H9 (cell line): ENCODE data around the gene ZIC4. TPM values are rescaled to one million over a fixed set of nuclear protein-coding genes. Genes with fewer than 3 reads are reported as not detected.

Experiments used
- DNase-seq: peaks from one replicate; pipeline ENCODE4 v3.0.0-alpha.2; 2017
- H2AFZ ChIP-seq: one replicate; pipeline ENCODE4 v1.6.1; 2013; ENCODE audit warnings: mild to moderate bottlenecking, low read length, control low read depth, moderate library complexity
- H2AK5ac ChIP-seq: 2 replicates; pipeline ENCODE4 v1.6.1; 2013; ENCODE audit warnings: low read length, control low read depth, mixed read lengths; ENCODE audit not compliant: insufficient read length
- H2BK120ac ChIP-seq: one replicate; pipeline ENCODE4 v1.6.1; 2013; ENCODE audit warnings: low read depth, mild to moderate bottlenecking, low read length, control low read depth, inconsistent platforms; ENCODE audit not compliant: poor library complexity, severe bottlenecking
- H2BK12ac ChIP-seq: 2 replicates; pipeline ENCODE4 v1.6.1; 2013; ENCODE audit warnings: low read length, control low read depth, mixed read lengths, low read depth; ENCODE audit not compliant: insufficient read length
- H2BK15ac ChIP-seq: 2 replicates; pipeline ENCODE4 v1.6.1; 2013; ENCODE audit warnings: low read depth, low read length, control low read depth
- H2BK20ac ChIP-seq: one replicate; pipeline ENCODE4 v1.6.1; 2013; ENCODE audit warnings: low read depth, mild to moderate bottlenecking, low read length, control low read depth, inconsistent platforms; ENCODE audit not compliant: poor library complexity, severe bottlenecking
- H2BK5ac ChIP-seq: 2 replicates; pipeline ENCODE4 v1.6.1; 2013; ENCODE audit warnings: low read length, control low read depth, mixed read lengths; ENCODE audit not compliant: insufficient read length
- H3K14ac ChIP-seq: 2 replicates; pipeline ENCODE4 v1.6.1; 2013; ENCODE audit warnings: low read length, control low read depth; ENCODE audit not compliant: insufficient read depth
- H3K18ac ChIP-seq: 2 replicates; pipeline ENCODE4 v1.6.1; 2013; ENCODE audit warnings: low read depth, mild to moderate bottlenecking, mixed read lengths, low read length, control low read depth; ENCODE audit not compliant: insufficient read length
- H3K23ac ChIP-seq: 2 replicates; pipeline ENCODE4 v1.6.1; 2013; ENCODE audit warnings: low read length, control low read depth, mixed read lengths, low read depth; ENCODE audit not compliant: insufficient read length
- H3K23me2 ChIP-seq: 2 replicates; pipeline ENCODE4 v1.6.1; 2013; ENCODE audit warnings: low read depth, mild to moderate bottlenecking, mixed read lengths, low read length, control low read depth; ENCODE audit not compliant: insufficient read length, poor library complexity, severe bottlenecking
- H3K27ac ChIP-seq: 2 replicates; pipeline ENCODE4 v1.5.1; 2013; ENCODE audit warnings: low read length, control low read depth, mixed read lengths, low read depth; ENCODE audit not compliant: insufficient read length
- H3K27me3 ChIP-seq: 2 replicates; pipeline ENCODE4 v1.6.1; 2013; ENCODE audit warnings: low read length, control low read depth, inconsistent platforms; ENCODE audit not compliant: insufficient read depth
- H3K4ac ChIP-seq: 2 replicates; pipeline ENCODE4 v1.6.1; 2013; ENCODE audit warnings: low read depth, mild to moderate bottlenecking, control low read depth, inconsistent platforms, low read length, moderate library complexity
- H3K4me1 ChIP-seq: 2 replicates; pipeline ENCODE4 v1.6.1; 2013; ENCODE audit warnings: low read length, control low read depth, inconsistent platforms; ENCODE audit not compliant: insufficient read depth
- H3K4me2 ChIP-seq: 2 replicates; pipeline ENCODE4 v1.6.1; 2013; ENCODE audit warnings: low read length, control low read depth, mixed read lengths; ENCODE audit not compliant: insufficient read length, insufficient read depth
- H3K56ac ChIP-seq: 2 replicates; pipeline ENCODE4 v1.6.1; 2013; ENCODE audit warnings: low read depth, mild to moderate bottlenecking, mixed read lengths, low read length, control low read depth; ENCODE audit not compliant: insufficient read length
- H3K79me1 ChIP-seq: 2 replicates; pipeline ENCODE4 v1.6.1; 2013; ENCODE audit warnings: low read depth, mild to moderate bottlenecking, moderate library complexity, low read length, control low read depth, inconsistent platforms; ENCODE audit not compliant: insufficient read depth, poor library complexity, severe bottlenecking
- H3K79me2 ChIP-seq: 2 replicates; pipeline ENCODE4 v1.6.1; 2013; ENCODE audit warnings: low read length, control low read depth, inconsistent platforms; ENCODE audit not compliant: insufficient read depth
- H3K9ac ChIP-seq: 2 replicates; pipeline ENCODE4 v1.6.1; 2013; ENCODE audit warnings: low read length, control low read depth, mixed read lengths; ENCODE audit not compliant: insufficient read length; ENCODE audit errors: extremely low read depth
- H3K9me3 ChIP-seq: one replicate; pipeline ENCODE4 v1.6.1; 2013; ENCODE audit warnings: low read depth, low read length, inconsistent platforms; ENCODE audit not compliant: control insufficient read depth
- H3T11ph ChIP-seq: one replicate; pipeline ENCODE4 v1.6.1; 2013; ENCODE audit warnings: mild to moderate bottlenecking, low read length, control low read depth, inconsistent platforms
- H4K20me1 ChIP-seq: one replicate; pipeline ENCODE4 v1.6.1; 2013; ENCODE audit not compliant: control insufficient read depth, insufficient read length, insufficient read depth
- H4K5ac ChIP-seq: 2 replicates; pipeline ENCODE4 v1.6.1; 2013; ENCODE audit warnings: low read depth, mild to moderate bottlenecking, mixed read lengths, low read length, control low read depth; ENCODE audit not compliant: insufficient read length
- H4K8ac ChIP-seq: replicated peaks from 2 replicates; pipeline ENCODE4 v1.6.1; 2013; ENCODE audit warnings: low read length, control low read depth, mixed read lengths, low read depth; ENCODE audit not compliant: insufficient read length
- H4K91ac ChIP-seq: 2 replicates; pipeline ENCODE4 v1.6.1; 2013; ENCODE audit warnings: low read depth, mild to moderate bottlenecking, moderate library complexity, mixed read lengths, low read length, control low read depth; ENCODE audit not compliant: insufficient read length
- H3K27ac Mint-ChIP-seq, 3 experiments: 2 replicates in 2 of 3; 3 replicates in 1 of 3; pipeline ENCODE4 v1.8.0; 2020 to 2021; ENCODE audit warnings: mixed read lengths in 3 of 3, mild to moderate bottlenecking in 1 of 3, moderate library complexity in 1 of 3
- H3K27me3 Mint-ChIP-seq: 2 replicates; pipeline ENCODE4 v1.8.0; 2021; ENCODE audit warnings: low read depth, mild to moderate bottlenecking, moderate library complexity, mixed read lengths
- H3K36me3 Mint-ChIP-seq, 3 experiments: 2 replicates in 2 of 3; 3 replicates in 1 of 3; pipeline ENCODE4 v1.8.0; 2020 to 2021; ENCODE audit warnings: low read depth in 3 of 3, mixed read lengths in 3 of 3; ENCODE audit not compliant: insufficient read depth in 1 of 3
- H3K4me1 Mint-ChIP-seq, 2 experiments: 2 replicates each; pipeline ENCODE4 v1.8.0; 2020; ENCODE audit warnings: mixed read lengths in 2 of 2
- H3K4me3 Mint-ChIP-seq, 2 experiments: 2 replicates in 1 of 2; 3 replicates in 1 of 2; pipeline ENCODE4 v1.8.0; 2020 to 2021; ENCODE audit warnings: mild to moderate bottlenecking in 2 of 2, mixed read lengths in 2 of 2, moderate library complexity in 1 of 2
- H3K9me3 Mint-ChIP-seq, 2 experiments: 2 replicates in 1 of 2; 3 replicates in 1 of 2; pipeline ENCODE4 v1.8.0; 2020; ENCODE audit warnings: mild to moderate bottlenecking in 2 of 2, mixed read lengths in 2 of 2, moderate library complexity in 1 of 2
- WGBS: extraction: QIAGEN DNeasy Blood & Tissue Kit; methylation state at CpG from one replicate; pipeline ENCODE4 v1.1.7; 2013; ENCODE audit warnings: missing lambda C conversion rate, low lambda C conversion rate, mixed read lengths; ENCODE audit not compliant: insufficient read length; ENCODE audit errors: extremely low coverage; 5-methylcytosine and 5-hydroxymethylcytosine counted together
- total RNA-seq: library from RNA; stranded (reverse); gene quantifications from 2 replicates; pipeline ENCODE4 v1.2.1, GENCODE V29; 2021
- TF ChIP-seq, protein P1 (sequence below): fragments of 200-600 bp; sonication (generic); conservative IDR thresholded peaks from 3 replicates; pipeline ENCODE4 v1.8.0; 2021; ENCODE audit warnings: antibody characterized with exemption, mild to moderate bottlenecking

ZIC4 gene
- total RNA-seq, 1 experiment from 2014 or later: not detected

GRCh38 chr3:147348976-147349375, 57.4 kb downstream of the ZIC4 start:
- no peak overlapping the region for H3K4me3 Mint-ChIP-seq
- Histone ChIP-seq H3K9me3 (no peaks in the 10 kb centered on the region), H2AK5ac (no peak overlapping the region), H3K79me2 (no peaks in the 10 kb centered on the region), H3K4ac (no peak overlapping the region), H2AFZ (no peak overlapping the region), H3K23me2 (no peaks in the 10 kb centered on the region), H3T11ph (no peak overlapping the region), H4K5ac (no peak overlapping the region), H3K18ac (no peak overlapping the region), H4K20me1 (no peaks in the 10 kb centered on the region), H3K27me3 (no peaks in the 10 kb centered on the region), H3K79me1 (no peaks in the 10 kb centered on the region), H3K9ac (no peak overlapping the region), H3K4me1 (no peaks in the 10 kb centered on the region), H4K91ac (no peak overlapping the region), H3K4me2 (no peak overlapping the region), H2BK15ac (no peak overlapping the region), H2BK20ac (no peak overlapping the region), H3K23ac (no peak overlapping the region), H2BK12ac (no peak overlapping the region), H3K14ac (no peak overlapping the region), H3K56ac (no peak overlapping the region), H2BK120ac (no peak overlapping the region), H4K8ac (no peak overlapping the region), H3K27ac (no peak overlapping the region), H2BK5ac (no peak overlapping the region)
- TF ChIP-seq, protein P1, sequence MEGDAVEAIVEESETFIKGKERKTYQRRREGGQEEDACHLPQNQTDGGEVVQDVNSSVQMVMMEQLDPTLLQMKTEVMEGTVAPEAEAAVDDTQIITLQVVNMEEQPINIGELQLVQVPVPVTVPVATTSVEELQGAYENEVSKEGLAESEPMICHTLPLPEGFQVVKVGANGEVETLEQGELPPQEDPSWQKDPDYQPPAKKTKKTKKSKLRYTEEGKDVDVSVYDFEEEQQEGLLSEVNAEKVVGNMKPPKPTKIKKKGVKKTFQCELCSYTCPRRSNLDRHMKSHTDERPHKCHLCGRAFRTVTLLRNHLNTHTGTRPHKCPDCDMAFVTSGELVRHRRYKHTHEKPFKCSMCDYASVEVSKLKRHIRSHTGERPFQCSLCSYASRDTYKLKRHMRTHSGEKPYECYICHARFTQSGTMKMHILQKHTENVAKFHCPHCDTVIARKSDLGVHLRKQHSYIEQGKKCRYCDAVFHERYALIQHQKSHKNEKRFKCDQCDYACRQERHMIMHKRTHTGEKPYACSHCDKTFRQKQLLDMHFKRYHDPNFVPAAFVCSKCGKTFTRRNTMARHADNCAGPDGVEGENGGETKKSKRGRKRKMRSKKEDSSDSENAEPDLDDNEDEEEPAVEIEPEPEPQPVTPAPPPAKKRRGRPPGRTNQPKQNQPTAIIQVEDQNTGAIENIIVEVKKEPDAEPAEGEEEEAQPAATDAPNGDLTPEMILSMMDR: no peak
- H3K36me3 Mint-ChIP-seq: no peaks in the 10 kb centered on the region
- no peak for DNase-seq
- no CpG with 5 or more reads among the region's 1 CpG for WGBS
- no peaks in the 10 kb centered on the region for H3K9me3 Mint-ChIP-seq
- H3K27me3 Mint-ChIP-seq: peaks cover 26% of the 10 kb centered on the region
- no peak overlapping the region for H3K27ac Mint-ChIP-seq
- peaks cover under 1 to 7% of the 10 kb centered on the region in 2 experiments; a peak in 3 of 4 replicates for H3K4me1 Mint-ChIP-seq
